Measurements from ENCODE around the gene ZNF497. TPM values are rescaled to one million over a fixed set of nuclear protein-coding genes. Genes with fewer than 3 reads are reported as not detected.
A peak's percentile ranks its signal among the peaks of the same experiment; 100 is the strongest.

Gene ZNF497
- total and polyA plus RNA-seq, 10 of the 15 experiments (the other 5 are each of a cell fraction or from before 2014, with no cell fraction given), result 0.09 to 0.82 (median 0.28) TPM

- ATAC-seq (no peak), FAIRE-seq (no peak), DNase-seq (ENCODE audit: low read depth, low spot score) (no peak)
- BruUV-seq (replicated peaks), result no TSS peak
- in situ Hi-C loops (cut with MboI), result no loop called here
- Histone ChIP-seq H3K27me3 (replicated peaks in 1 of 2; ENCODE audit: control insufficient read depth in 2 of 2, insufficient read depth in 2 of 2, low read length in 1 of 2) (no peaks in the 10 kb centered on the region), H3K36me3 (ENCODE audit: control insufficient read depth in 2 of 2, insufficient read depth in 2 of 2, low read length in 1 of 2) (peaks cover 4 to 26% of the 10 kb centered on the region in 2 experiments; a peak in 3 of 4 replicates), H3K4me1 (ENCODE audit: control insufficient read depth, insufficient read depth, low read length) (peaks cover 5% of the 10 kb centered on the region), H3K4me2 (ENCODE audit: control insufficient read depth, insufficient read depth) (no peak overlapping the region), H3K9me3 (replicated peaks; ENCODE audit: control insufficient read depth, insufficient read depth, low read length) (no peaks in the 10 kb centered on the region), H3K4me3 (no peak overlapping the region), H2AFZ (ENCODE audit: control insufficient read depth, low read depth, low read length) (no peak overlapping the region), H3K9ac (ENCODE audit: control insufficient read depth, insufficient read depth, low read length) (no peak overlapping the region), H4K20me1 (ENCODE audit: control insufficient read depth, insufficient read depth) (peaks cover 6% of the 10 kb centered on the region), H3K27ac (ENCODE audit: control insufficient read depth, insufficient read depth) (no peak overlapping the region), H3K79me2 (ENCODE audit: control insufficient read depth, insufficient read depth, low read length) (no peaks in the 10 kb centered on the region; the same call in none of the 2 replicates)
- RAD21 ChIA-PET (ENCODE audit: unreplicated experiment), result no interaction called here
- TF ChIP-seq CREB1 (IDR thresholded peaks at IDR 0.05; ENCODE audit: low read depth) (0 out of 2 replicates have a peak, but pooled peaks have one; percentile 2), CUX1 (IDR thresholded peaks at IDR 0.05; ENCODE audit: insufficient replicate concordance, low read depth, low read length) (no peak), BHLHE40 (IDR thresholded peaks at IDR 0.05; ENCODE audit: borderline replicate concordance in 1 of 2, low read depth in 2 of 2, low read length in 1 of 2) (no peak), GABPA (IDR thresholded peaks at IDR 0.05; ENCODE audit: low read depth) (no peak), POLR2A (IDR thresholded peaks at IDR 0.05; ENCODE audit: low read depth, low read length) (peak; percentile 75), ZNF274 (IDR thresholded peaks at IDR 0.05; ENCODE audit: insufficient read depth, insufficient read length) (no peak), RB1 (IDR thresholded peaks at IDR 0.05; ENCODE audit: borderline replicate concordance) (no peak), HSF1 (IDR thresholded peaks at IDR 0.05; ENCODE audit: low read depth, low read length) (no peak), STAT1 (conservative IDR thresholded peaks at IDR 0.05) (no peak), ESRRA (IDR thresholded peaks at IDR 0.05; ENCODE audit: low read length) (no peak), CBFB (IDR thresholded peaks at IDR 0.05; ENCODE audit: low read depth) (peak; percentile 2; the same call in 1 of the 2 replicates), CHD1 (IDR thresholded peaks at IDR 0.05; ENCODE audit: low read depth, low read length) (no peak), CREM (IDR thresholded peaks at IDR 0.05; ENCODE audit: low read depth) (no peak), POLR2AphosphoS5 (IDR thresholded peaks at IDR 0.05; ENCODE audit: low read length) (no peak), EGR1 (IDR thresholded peaks at IDR 0.05; ENCODE audit: borderline replicate concordance in 1 of 2, low read depth in 2 of 2, low read length in 2 of 2) (peak in 1 of 2 experiments; percentile 26; a peak in 1 of 3 replicates), CEBPB (IDR thresholded peaks at IDR 0.05; ENCODE audit: borderline replicate concordance in 1 of 2, low read depth in 2 of 2, low read length in 2 of 2) (no peak), RCOR1 (conservative IDR thresholded peaks at IDR 0.05; ENCODE audit: low read depth, low read length) (no peak), TBL1XR1 (IDR thresholded peaks at IDR 0.05; ENCODE audit: low read depth, low read length) (no peak), ZNF207 (IDR thresholded peaks at IDR 0.05; ENCODE audit: borderline replicate concordance) (no peak)
- SMC1A ChIA-PET (ENCODE audit: uncharacterized antibody, unreplicated experiment), result no interaction called here
- POLR2A ChIA-PET, result interaction anchor here (0.6 kb wide), 1 partner anchor 569 kb away, joined by 3 read pairs; no protein-coding TSS in a partner anchor
- intact Hi-C loops (cut with micrococcal nuclease; ENCODE audit: unreplicated experiment), result no loop called here
- WGBS (ENCODE audit: insufficient coverage, insufficient replicate concordance, low lambda C conversion rate, missing lambda C conversion rate), result 45% methylated on average over 57 of the region's 75 CpGs
- CTCF ChIA-PET, result no interaction called here
These were observed 33.6 kb upstream of the ZNF497 start for GRCh38 chr19:58395979-58396627.

Data from GM12878 (cell line).